Epidermal melanocyte (primary cell): ENCODE measurements around the gene SDK1.

Experiments
- DNase-seq: peaks from one replicate; pipeline ENCODE4 v3.0.0; 2011; ENCODE audit warnings: low spot score; ENCODE audit not compliant: insufficient read length

The SDK1 gene

GRCh38 chr7:3975371-3975770 is 674.3 kb downstream of the SDK1 start:
- DNase-seq: no peak

GRCh38 chr7:3977391-3977790 is 676.3 kb downstream of the SDK1 start:
- no peak for DNase-seq

- no peak for DNase-seq
Measured at GRCh38 chr7:3978839-3979238, 677.8 kb downstream of the SDK1 start.

- DNase-seq: no peak
Measured at GRCh38 chr7:3979611-3980299, 678.7 kb downstream of the SDK1 start.

GRCh38 chr7:3980300-3980643 is 679.2 kb downstream of the SDK1 start:
- no peak for DNase-seq

GRCh38 chr7:3981281-3981680 is 680.2 kb downstream of the SDK1 start:
- DNase-seq: no peak

- no peak for DNase-seq
Measured at GRCh38 chr7:3984456-3984855, 683.4 kb downstream of the SDK1 start.

GRCh38 chr7:3986927-3987326 is 685.9 kb downstream of the SDK1 start:
- no peak for DNase-seq

GRCh38 chr7:3987426-3987927 is 686.4 kb downstream of the SDK1 start:
- no peak for DNase-seq

GRCh38 chr7:3989723-3990122 is 688.7 kb downstream of the SDK1 start:
- no peak for DNase-seq

- DNase-seq: no peak
Measured at GRCh38 chr7:3991731-3992231, 690.7 kb downstream of the SDK1 start.

GRCh38 chr7:3992841-3993240 is 691.8 kb downstream of the SDK1 start:
- no peak for DNase-seq

- DNase-seq: no peak
Measured at GRCh38 chr7:3994764-3995163, 693.7 kb downstream of the SDK1 start.

- DNase-seq: no peak
Measured at GRCh38 chr7:3995187-3995586, 694.1 kb downstream of the SDK1 start.

- no peak for DNase-seq
Measured at GRCh38 chr7:3998060-3998459, 697.0 kb downstream of the SDK1 start.

- no peak for DNase-seq
Measured at GRCh38 chr7:4000139-4000538, 699.1 kb downstream of the SDK1 start.

GRCh38 chr7:4000934-4001333 is 699.9 kb downstream of the SDK1 start:
- no peak for DNase-seq

GRCh38 chr7:4001742-4002141 is 700.7 kb downstream of the SDK1 start:
- no peak for DNase-seq

- DNase-seq: no peak
Measured at GRCh38 chr7:4003503-4003902, 702.5 kb downstream of the SDK1 start.

GRCh38 chr7:4006687-4007086 is 705.6 kb downstream of the SDK1 start:
- DNase-seq: no peak

- DNase-seq: no peak
Measured at GRCh38 chr7:4009211-4010060, 708.4 kb downstream of the SDK1 start.

GRCh38 chr7:4010061-4010605 is 709.1 kb downstream of the SDK1 start:
- DNase-seq: no peak
